Camera-type eye (tissue), 1 donor: Measurements from ENCODE around the gene CAST. TPM values are rescaled to one million over a fixed set of nuclear protein-coding genes. Genes with fewer than 3 reads are reported as not detected.

Experiments
- total RNA-seq: library from RNA; depleted of rRNA; stranded (reverse); fragments of >200 nt; gene quantifications from one replicate; pipeline ENCODE4 v1.2.3, GENCODE V29; 2014

CAST gene, protein sequence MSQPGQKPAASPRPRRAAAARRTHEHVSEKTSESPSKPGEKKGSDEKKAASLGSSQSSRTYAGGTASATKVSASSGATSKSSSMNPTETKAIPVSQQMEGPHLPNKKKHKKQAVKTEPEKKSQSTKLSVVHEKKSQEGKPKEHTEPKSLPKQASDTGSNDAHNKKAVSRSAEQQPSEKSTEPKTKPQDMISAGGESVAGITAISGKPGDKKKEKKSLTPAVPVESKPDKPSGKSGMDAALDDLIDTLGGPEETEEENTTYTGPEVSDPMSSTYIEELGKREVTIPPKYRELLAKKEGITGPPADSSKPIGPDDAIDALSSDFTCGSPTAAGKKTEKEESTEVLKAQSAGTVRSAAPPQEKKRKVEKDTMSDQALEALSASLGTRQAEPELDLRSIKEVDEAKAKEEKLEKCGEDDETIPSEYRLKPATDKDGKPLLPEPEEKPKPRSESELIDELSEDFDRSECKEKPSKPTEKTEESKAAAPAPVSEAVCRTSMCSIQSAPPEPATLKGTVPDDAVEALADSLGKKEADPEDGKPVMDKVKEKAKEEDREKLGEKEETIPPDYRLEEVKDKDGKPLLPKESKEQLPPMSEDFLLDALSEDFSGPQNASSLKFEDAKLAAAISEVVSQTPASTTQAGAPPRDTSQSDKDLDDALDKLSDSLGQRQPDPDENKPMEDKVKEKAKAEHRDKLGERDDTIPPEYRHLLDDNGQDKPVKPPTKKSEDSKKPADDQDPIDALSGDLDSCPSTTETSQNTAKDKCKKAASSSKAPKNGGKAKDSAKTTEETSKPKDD
- total RNA-seq: 122 TPM

DNA sequence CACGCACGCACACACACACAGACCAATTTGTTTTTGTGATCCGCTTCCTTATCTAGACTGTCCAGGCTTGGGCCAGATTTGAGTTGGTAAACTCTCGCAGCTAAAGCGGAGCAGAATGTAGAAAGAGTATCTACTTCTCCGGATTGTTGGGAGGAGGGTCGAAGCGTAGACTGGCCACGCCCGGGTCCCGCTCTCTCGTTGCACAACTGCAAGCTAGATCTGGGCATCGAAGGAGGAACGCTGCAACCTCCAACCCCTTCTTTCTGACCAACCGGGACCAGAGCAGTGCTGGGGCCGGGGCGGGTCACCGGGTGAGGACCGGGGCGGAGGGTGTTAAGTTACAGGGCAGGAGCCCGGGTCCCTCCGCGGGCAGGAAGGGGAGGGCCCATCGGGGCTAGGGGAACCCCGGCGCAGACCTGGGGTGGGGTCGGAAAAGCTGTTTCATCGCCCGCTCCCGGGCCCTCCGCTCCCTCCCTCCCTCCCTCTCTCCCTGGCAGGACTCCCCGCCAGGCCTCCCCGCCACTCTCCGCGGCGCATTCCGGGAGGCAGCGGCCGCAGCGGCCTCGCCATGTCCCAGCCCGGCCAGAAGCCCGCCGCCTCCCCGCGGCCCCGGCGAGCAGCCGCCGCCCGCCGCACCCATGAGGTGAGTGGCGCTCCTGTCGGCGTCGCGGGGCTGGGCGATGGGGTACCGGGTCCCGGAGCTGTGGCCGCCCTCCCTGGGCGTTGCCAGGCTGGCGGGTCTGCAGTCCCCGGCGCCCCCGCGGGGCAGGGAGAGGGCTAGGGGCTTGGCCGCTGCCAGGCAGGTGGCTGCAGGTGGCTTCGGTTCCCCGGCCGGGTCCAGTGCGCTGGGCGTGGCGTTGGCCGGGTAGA, at the start of gene CAST:
Gene CAST (plus strand): TSS at position 522 of the 870 bp plus-strand sequence. CDS start 47 bp downstream, at position 569.

Other genes with a start within 250 kb of the CAST start
- gene PCSK1, start 229.1 kb upstream of the CAST start, total RNA-seq: 2.5 TPM
- gene ERAP1, start 145.6 kb downstream of the CAST start, total RNA-seq: 31.8 TPM
- gene ERAP2, start 214.1 kb downstream of the CAST start, total RNA-seq: 2.1 TPM